ENCODE data around the gene ZFP36L1.

Gene ZFP36L1

GRCh38 chr14:68757618-68758081, 35.2 kb downstream of the ZFP36L1 start:
- H3K4me1 ChIP-seq (ENCODE audit: control insufficient read depth, insufficient read depth, low read length) = no peaks in the 10 kb centered on the region
- no peaks in the 10 kb centered on the region for H3K27me3 ChIP-seq (ENCODE audit: control insufficient read depth, insufficient read depth, low read length)
- H3K4me3 ChIP-seq (ENCODE audit: low read depth, low read length) = no peak overlapping the region
- no peak overlapping the region for H3K27ac ChIP-seq (ENCODE audit: low read depth, low read length)
- H3K9me3 ChIP-seq (ENCODE audit: control insufficient read depth, insufficient read depth, low read length) = no peaks in the 10 kb centered on the region
- no peaks in the 10 kb centered on the region for H3K36me3 ChIP-seq (ENCODE audit: control insufficient read depth, insufficient read depth, low read length)
- H3K9ac ChIP-seq (ENCODE audit: low read depth, low read length) = no peak overlapping the region

DNA sequence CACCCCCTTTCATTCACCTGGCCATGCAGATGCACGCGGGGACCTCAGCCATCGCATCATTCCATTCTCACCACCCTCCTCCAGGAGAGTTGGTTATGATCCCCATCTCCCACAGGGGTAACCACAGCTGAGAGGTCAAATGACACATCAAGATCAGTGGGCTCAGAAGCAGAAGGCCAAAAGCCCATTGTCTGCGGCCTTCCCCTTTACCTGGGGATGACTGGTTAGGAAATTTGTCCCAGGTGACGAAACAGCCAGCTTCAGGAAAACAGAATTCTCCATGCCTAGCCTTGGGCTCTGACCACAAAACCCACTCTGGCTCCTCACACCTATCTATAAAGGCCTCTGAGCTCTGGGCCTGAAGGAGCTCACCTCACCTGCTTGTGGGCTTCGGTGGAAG, 36.1 kb downstream of the ZFP36L1 start:
- Histone ChIP-seq H3K27ac (ENCODE audit: low read depth, low read length) (no peak overlapping the region), H3K27me3 (ENCODE audit: control insufficient read depth, insufficient read depth, low read length) (no peaks in the 10 kb centered on the region), H3K4me3 (ENCODE audit: low read depth, low read length) (no peak overlapping the region), H3K36me3 (ENCODE audit: control insufficient read depth, insufficient read depth, low read length) (no peaks in the 10 kb centered on the region), H3K9ac (ENCODE audit: low read depth, low read length) (no peak overlapping the region), H3K9me3 (ENCODE audit: control insufficient read depth, insufficient read depth, low read length) (no peaks in the 10 kb centered on the region), H3K4me1 (ENCODE audit: control insufficient read depth, insufficient read depth, low read length) (no peaks in the 10 kb centered on the region)

- H3K27me3 ChIP-seq (ENCODE audit: control insufficient read depth, insufficient read depth, low read length) = no peaks in the 10 kb centered on the region
- H3K9ac ChIP-seq (ENCODE audit: low read depth, low read length) = no peak overlapping the region
- H3K27ac ChIP-seq (ENCODE audit: low read depth, low read length) = no peak overlapping the region
- H3K4me3 ChIP-seq (ENCODE audit: low read depth, low read length) = no peak overlapping the region
- no peaks in the 10 kb centered on the region for H3K36me3 ChIP-seq (ENCODE audit: control insufficient read depth, insufficient read depth, low read length)
- H3K9me3 ChIP-seq (ENCODE audit: control insufficient read depth, insufficient read depth, low read length) = no peaks in the 10 kb centered on the region
- no peaks in the 10 kb centered on the region for H3K4me1 ChIP-seq (ENCODE audit: control insufficient read depth, insufficient read depth, low read length)
Observed at GRCh38 chr14:68756000-68756481, 36.8 kb downstream of the ZFP36L1 start.

GRCh38 chr14:68755016-68755353, 37.9 kb downstream of the ZFP36L1 start:
- Histone ChIP-seq H3K27me3 (ENCODE audit: control insufficient read depth, insufficient read depth, low read length) (no peaks in the 10 kb centered on the region), H3K4me3 (ENCODE audit: low read depth, low read length) (no peak overlapping the region), H3K27ac (ENCODE audit: low read depth, low read length) (no peak overlapping the region), H3K36me3 (ENCODE audit: control insufficient read depth, insufficient read depth, low read length) (no peaks in the 10 kb centered on the region), H3K4me1 (ENCODE audit: control insufficient read depth, insufficient read depth, low read length) (no peaks in the 10 kb centered on the region), H3K9ac (ENCODE audit: low read depth, low read length) (no peak overlapping the region), H3K9me3 (ENCODE audit: control insufficient read depth, insufficient read depth, low read length) (no peaks in the 10 kb centered on the region)

- no peaks in the 10 kb centered on the region for H3K4me1 ChIP-seq (ENCODE audit: control insufficient read depth, insufficient read depth, low read length)
- no peaks in the 10 kb centered on the region for H3K27me3 ChIP-seq (ENCODE audit: control insufficient read depth, insufficient read depth, low read length)
- no peak overlapping the region for H3K27ac ChIP-seq (ENCODE audit: low read depth, low read length)
- no peaks in the 10 kb centered on the region for H3K9me3 ChIP-seq (ENCODE audit: control insufficient read depth, insufficient read depth, low read length)
- H3K36me3 ChIP-seq (ENCODE audit: control insufficient read depth, insufficient read depth, low read length) = no peaks in the 10 kb centered on the region
- no peak overlapping the region for H3K9ac ChIP-seq (ENCODE audit: low read depth, low read length)
- no peak overlapping the region for H3K4me3 ChIP-seq (ENCODE audit: low read depth, low read length)
Observed at GRCh38 chr14:68753690-68754089, 39.2 kb downstream of the ZFP36L1 start.

DNA sequence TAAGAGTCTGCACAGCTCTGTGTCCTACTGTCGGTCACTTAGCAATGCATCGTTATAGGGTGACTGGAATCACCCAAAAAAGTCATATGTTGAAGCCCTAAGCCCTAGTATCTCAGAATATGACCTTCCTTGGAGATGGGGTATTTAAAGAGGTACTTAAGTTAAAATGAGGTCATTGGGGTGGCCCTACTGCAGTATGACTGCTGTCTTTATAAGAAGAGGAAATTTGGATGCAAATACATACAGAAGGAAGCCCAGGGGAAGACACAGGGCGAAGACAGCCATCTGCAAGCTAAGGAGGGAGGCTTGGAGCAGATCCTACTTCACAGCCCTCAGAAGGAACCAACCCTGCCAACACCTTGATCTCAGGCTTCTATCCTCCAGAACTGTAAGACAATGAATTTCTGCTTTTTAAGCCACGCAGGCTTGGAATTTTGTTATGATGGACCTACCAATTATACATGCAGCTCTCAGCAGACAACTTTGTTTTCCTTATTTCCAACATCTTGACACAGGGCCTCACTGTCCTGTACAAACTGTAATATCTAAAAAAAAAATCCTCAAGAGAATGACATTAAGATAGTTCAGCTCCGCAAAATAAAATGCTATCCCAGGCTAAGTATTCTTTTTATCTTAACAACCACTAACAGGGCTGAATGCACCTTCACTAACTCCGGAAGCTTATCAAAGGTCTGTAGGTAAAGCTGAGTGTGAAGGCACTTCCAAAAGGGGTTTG, 40.4 kb downstream of the ZFP36L1 start:
- no peaks in the 10 kb centered on the region for H3K27me3 ChIP-seq (ENCODE audit: control insufficient read depth, insufficient read depth, low read length)
- no peaks in the 10 kb centered on the region for H3K9me3 ChIP-seq (ENCODE audit: control insufficient read depth, insufficient read depth, low read length)
- no peaks in the 10 kb centered on the region for H3K4me1 ChIP-seq (ENCODE audit: control insufficient read depth, insufficient read depth, low read length)
- no peak overlapping the region for H3K9ac ChIP-seq (ENCODE audit: low read depth, low read length)
- no peak overlapping the region for H3K4me3 ChIP-seq (ENCODE audit: low read depth, low read length)
- H3K36me3 ChIP-seq (ENCODE audit: control insufficient read depth, insufficient read depth, low read length) = no peaks in the 10 kb centered on the region
- H3K27ac ChIP-seq (ENCODE audit: low read depth, low read length) = no peak overlapping the region

DNA sequence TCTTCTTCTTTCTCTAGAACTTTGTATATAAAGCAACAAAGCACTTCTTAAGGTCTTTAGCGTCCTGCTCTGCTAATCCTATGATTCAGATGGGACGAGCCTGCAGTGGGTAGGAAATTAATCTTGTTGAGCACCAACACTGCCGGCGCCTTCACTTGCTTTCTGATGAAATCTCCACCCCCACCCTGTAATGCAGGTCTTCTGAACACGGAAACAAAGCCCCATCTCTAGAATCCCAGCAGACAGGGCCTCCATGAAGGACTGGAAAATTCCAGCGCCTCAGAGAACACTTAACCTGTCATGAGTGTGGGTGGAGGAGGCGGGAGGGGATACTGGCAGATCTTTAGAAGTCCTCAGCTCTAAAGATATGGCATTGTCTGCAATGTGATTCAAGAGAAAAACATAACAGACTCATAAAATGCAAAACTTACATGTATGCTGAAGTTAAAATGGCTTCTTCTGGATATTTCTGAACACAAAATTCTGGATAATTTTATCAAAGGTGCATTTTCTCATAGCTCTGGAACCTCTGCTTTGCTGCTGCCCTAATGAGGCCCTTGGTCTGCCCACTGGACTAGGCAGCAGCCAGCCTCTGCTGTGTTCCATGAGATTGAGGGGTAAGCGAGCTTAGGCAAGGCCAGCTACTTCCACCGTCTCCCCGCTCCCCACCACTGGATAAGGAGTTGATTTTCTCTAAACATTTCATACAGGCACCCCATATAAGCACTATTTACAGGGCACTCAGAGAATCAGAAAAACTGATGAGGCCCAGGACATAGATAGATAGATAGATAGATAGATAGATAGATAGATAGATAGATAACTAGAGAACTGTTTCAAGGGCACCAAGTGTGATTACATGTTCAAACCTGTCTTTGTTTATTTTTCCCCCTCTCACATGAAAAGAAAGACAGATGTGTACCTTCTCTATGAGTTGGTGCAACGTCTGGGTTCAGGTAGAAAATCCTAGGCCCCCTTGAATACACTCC, 43.1 kb downstream of the ZFP36L1 start:
- Histone ChIP-seq H3K36me3 (ENCODE audit: control insufficient read depth, insufficient read depth, low read length) (no peaks in the 10 kb centered on the region), H3K9me3 (ENCODE audit: control insufficient read depth, insufficient read depth, low read length) (no peaks in the 10 kb centered on the region), H3K27ac (ENCODE audit: low read depth, low read length) (no peak overlapping the region), H3K4me1 (ENCODE audit: control insufficient read depth, insufficient read depth, low read length) (no peaks in the 10 kb centered on the region), H3K27me3 (ENCODE audit: control insufficient read depth, insufficient read depth, low read length) (no peaks in the 10 kb centered on the region), H3K4me3 (ENCODE audit: low read depth, low read length) (no peak overlapping the region), H3K9ac (ENCODE audit: low read depth, low read length) (no peak overlapping the region)

DNA sequence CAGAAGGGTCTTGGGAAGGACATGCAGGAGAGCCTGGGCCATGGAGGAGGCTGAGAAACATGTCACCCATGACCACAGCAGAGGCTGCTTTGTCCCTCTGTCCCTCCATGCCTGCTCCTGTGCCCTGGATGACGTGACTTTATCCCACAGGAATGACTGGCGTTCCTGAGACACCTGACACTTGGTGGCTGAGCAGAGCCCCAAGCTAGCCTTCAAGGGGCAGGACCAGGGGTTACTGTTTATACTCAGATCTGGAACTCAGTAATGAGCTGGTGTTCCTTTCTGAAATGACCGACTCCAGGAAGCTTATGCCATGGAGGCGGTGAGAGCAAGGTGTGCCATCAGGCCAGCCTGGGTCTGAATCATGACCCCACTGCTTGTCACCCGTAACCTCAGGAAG, 44.2 kb downstream of the ZFP36L1 start:
- Histone ChIP-seq H3K36me3 (ENCODE audit: control insufficient read depth, insufficient read depth, low read length) (no peaks in the 10 kb centered on the region), H3K27me3 (ENCODE audit: control insufficient read depth, insufficient read depth, low read length) (no peaks in the 10 kb centered on the region), H3K9me3 (ENCODE audit: control insufficient read depth, insufficient read depth, low read length) (no peaks in the 10 kb centered on the region), H3K27ac (ENCODE audit: low read depth, low read length) (no peak overlapping the region), H3K4me3 (ENCODE audit: low read depth, low read length) (no peak overlapping the region), H3K4me1 (ENCODE audit: control insufficient read depth, insufficient read depth, low read length) (no peaks in the 10 kb centered on the region), H3K9ac (ENCODE audit: low read depth, low read length) (no peak overlapping the region)

- Histone ChIP-seq H3K4me1 (ENCODE audit: control insufficient read depth, insufficient read depth, low read length) (no peaks in the 10 kb centered on the region), H3K9ac (ENCODE audit: low read depth, low read length) (no peak overlapping the region), H3K4me3 (ENCODE audit: low read depth, low read length) (no peak overlapping the region), H3K27me3 (ENCODE audit: control insufficient read depth, insufficient read depth, low read length) (no peaks in the 10 kb centered on the region), H3K9me3 (ENCODE audit: control insufficient read depth, insufficient read depth, low read length) (no peaks in the 10 kb centered on the region), H3K27ac (ENCODE audit: low read depth, low read length) (no peak overlapping the region), H3K36me3 (ENCODE audit: control insufficient read depth, insufficient read depth, low read length) (no peaks in the 10 kb centered on the region)
Observed at GRCh38 chr14:68748260-68748659, 44.6 kb downstream of the ZFP36L1 start.

GRCh38 chr14:68747393-68747792, 45.5 kb downstream of the ZFP36L1 start:
- Histone ChIP-seq H3K4me3 (ENCODE audit: low read depth, low read length) (no peak overlapping the region), H3K9ac (ENCODE audit: low read depth, low read length) (no peak overlapping the region), H3K27me3 (ENCODE audit: control insufficient read depth, insufficient read depth, low read length) (no peaks in the 10 kb centered on the region), H3K9me3 (ENCODE audit: control insufficient read depth, insufficient read depth, low read length) (no peaks in the 10 kb centered on the region), H3K4me1 (ENCODE audit: control insufficient read depth, insufficient read depth, low read length) (no peaks in the 10 kb centered on the region), H3K27ac (ENCODE audit: low read depth, low read length) (no peak overlapping the region), H3K36me3 (ENCODE audit: control insufficient read depth, insufficient read depth, low read length) (no peaks in the 10 kb centered on the region)

- Histone ChIP-seq H3K27ac (ENCODE audit: low read depth, low read length) (no peak overlapping the region), H3K27me3 (ENCODE audit: control insufficient read depth, insufficient read depth, low read length) (no peaks in the 10 kb centered on the region), H3K9ac (ENCODE audit: low read depth, low read length) (no peak overlapping the region), H3K9me3 (ENCODE audit: control insufficient read depth, insufficient read depth, low read length) (no peaks in the 10 kb centered on the region), H3K36me3 (ENCODE audit: control insufficient read depth, insufficient read depth, low read length) (no peaks in the 10 kb centered on the region), H3K4me1 (ENCODE audit: control insufficient read depth, insufficient read depth, low read length) (no peaks in the 10 kb centered on the region), H3K4me3 (ENCODE audit: low read depth, low read length) (no peak overlapping the region)
Observed at GRCh38 chr14:68744613-68745012, 48.3 kb downstream of the ZFP36L1 start.
